Left ventricle myocardium inferior (tissue), 1 donor: ENCODE results near the gene HLA-E. TPM values are rescaled to one million over a fixed set of nuclear protein-coding genes. Genes with fewer than 3 reads are reported as not detected.

Source experiments
- DNase-seq: peaks from one replicate; pipeline ENCODE4 v3.0.0-alpha.2; 2020
- H3K27ac ChIP-seq: fragments of 200-600 bp; replicated peaks from 2 replicates; pipeline ENCODE4 v1.8.0; 2021
- H3K27me3 ChIP-seq: fragments of 200-600 bp; 2 replicates; pipeline ENCODE4 v1.8.0; 2021; ENCODE audit warnings: low read depth
- H3K36me3 ChIP-seq: fragments of 200-600 bp; 2 replicates; pipeline ENCODE4 v1.8.0; 2021
- H3K4me1 ChIP-seq: fragments of 200-600 bp; 2 replicates; pipeline ENCODE4 v1.8.0; 2021
- H3K4me3 ChIP-seq: fragments of 200-600 bp; 2 replicates; pipeline ENCODE4 v1.8.0; 2021; ENCODE audit warnings: mild to moderate bottlenecking, moderate library complexity
- H3K9me3 ChIP-seq: fragments of 200-600 bp; replicated peaks from 2 replicates; pipeline ENCODE4 v1.8.0; 2021
- CTCF ChIP-seq: fragments of 200-600 bp; IDR thresholded peaks from 2 replicates; pipeline ENCODE4 v1.8.0; 2021; ENCODE audit warnings: antibody characterized with exemption, mild to moderate bottlenecking, borderline replicate concordance
- intact Hi-C: fragments of 100-400 bp; cut with micrococcal nuclease; formaldehyde crosslinking; loops from one replicate; pipeline ENCODE4 v1.11.0; 2022
- total RNA-seq: library from RNA; stranded (reverse); fragmentation: NEBNext Ultra II Directional; extraction: Animal tissue kit (Norgen Biotek cat#: 25700); gene quantifications from one replicate; pipeline ENCODE4 v1.2.1, GENCODE V29; 2021
- donor health status: DM: no; HTN: yes; CAD: no; lungs with severe emphysema.

HLA-E gene
- total RNA-seq, 1 donor from 2014 or later: 142 TPM

GRCh38 chr6:30508890-30509736 is 19.8 kb downstream of the HLA-E start:
- peaks cover 10% of the 10 kb centered on the region for H3K4me1 ChIP-seq
- no peak for TF ChIP-seq CTCF
- no peak for DNase-seq
- intact Hi-C loops: no loop called here
- H3K27ac ChIP-seq: peak overlapping the region; percentile 60
- no peaks in the 10 kb centered on the region for H3K27me3 ChIP-seq
- no peaks in the 10 kb centered on the region for H3K36me3 ChIP-seq
- H3K4me3 ChIP-seq: no peak overlapping the region
- H3K9me3 ChIP-seq: no peaks in the 10 kb centered on the region

GRCh38 chr6:30510419-30511168 is 21.3 kb downstream of the HLA-E start:
- H3K4me1 ChIP-seq: peaks cover 16% of the 10 kb centered on the region
- no peaks in the 10 kb centered on the region for H3K27me3 ChIP-seq
- H3K4me3 ChIP-seq: no peak overlapping the region
- H3K9me3 ChIP-seq: no peaks in the 10 kb centered on the region
- H3K36me3 ChIP-seq: no peaks in the 10 kb centered on the region
- intact Hi-C loops: no loop called here
- peak overlapping the region; percentile 22 for H3K27ac ChIP-seq
- DNase-seq: no peak
- TF ChIP-seq CTCF: no peak

GRCh38 chr6:30511169-30511546 is 21.8 kb downstream of the HLA-E start:
- H3K27me3 ChIP-seq: no peaks in the 10 kb centered on the region
- H3K4me3 ChIP-seq: no peak overlapping the region
- H3K36me3 ChIP-seq: no peaks in the 10 kb centered on the region
- DNase-seq: no peak
- H3K4me1 ChIP-seq: peaks cover 19% of the 10 kb centered on the region
- intact Hi-C loops: no loop called here
- no peak for TF ChIP-seq CTCF
- H3K9me3 ChIP-seq: no peaks in the 10 kb centered on the region
- peak overlapping the region; percentile 22 for H3K27ac ChIP-seq

GRCh38 chr6:30513451-30513850 is 24.1 kb downstream of the HLA-E start:
- Histone ChIP-seq H3K4me1 (peaks cover 25% of the 10 kb centered on the region), H3K27me3 (no peaks in the 10 kb centered on the region), H3K4me3 (no peak overlapping the region), H3K9me3 (peaks cover 7% of the 10 kb centered on the region), H3K36me3 (no peaks in the 10 kb centered on the region), H3K27ac (no peak overlapping the region)
- no peak for TF ChIP-seq CTCF
- no peak for DNase-seq
- intact Hi-C loops: no loop called here

GRCh38 chr6:30515106-30515505 is 25.8 kb downstream of the HLA-E start:
- Histone ChIP-seq H3K27me3 (no peaks in the 10 kb centered on the region), H3K27ac (peak overlapping the region; percentile 94), H3K36me3 (no peaks in the 10 kb centered on the region), H3K4me3 (no peak overlapping the region), H3K9me3 (peaks cover 11% of the 10 kb centered on the region), H3K4me1 (peaks cover 15% of the 10 kb centered on the region)
- no peak for TF ChIP-seq CTCF
- DNase-seq: no peak
- intact Hi-C loops: no loop called here
